Trophoblast cell (in vitro differentiated cells and primary cell): ENCODE data around the gene TRAPPC12.

Experiments used
- DNase-seq, 2 donors: peaks; one replicate each; pipeline ENCODE4 v3.0.0-alpha.2; 2016
- H2AFZ ChIP-seq: 2 replicates; pipeline ENCODE4 v1.6.1; 2013; ENCODE audit warnings: low read length, moderate library complexity, mild to moderate bottlenecking; ENCODE audit not compliant: insufficient read depth, poor library complexity
- H2AK5ac ChIP-seq: 2 replicates; pipeline ENCODE4 v1.6.1; 2013; ENCODE audit warnings: mild to moderate bottlenecking, low read length
- H2BK120ac ChIP-seq: 2 replicates; pipeline ENCODE4 v1.6.1; 2013; ENCODE audit warnings: low read length, mild to moderate bottlenecking, moderate library complexity; ENCODE audit not compliant: insufficient read depth, poor library complexity
- H2BK12ac ChIP-seq: 2 replicates; pipeline ENCODE4 v1.6.1; 2013; ENCODE audit warnings: mild to moderate bottlenecking, low read length, moderate library complexity
- H2BK5ac ChIP-seq: 2 replicates; pipeline ENCODE4 v1.6.1; 2013; ENCODE audit warnings: low read length, low read depth, moderate library complexity, mild to moderate bottlenecking; ENCODE audit not compliant: poor library complexity
- H3K14ac ChIP-seq: 2 replicates; pipeline ENCODE4 v1.6.1; 2013; ENCODE audit warnings: mild to moderate bottlenecking, low read length
- H3K18ac ChIP-seq: 2 replicates; pipeline ENCODE4 v1.6.1; 2013; ENCODE audit warnings: mild to moderate bottlenecking, low read length
- H3K23ac ChIP-seq: 2 replicates; pipeline ENCODE4 v1.6.1; 2013; ENCODE audit warnings: low read length
- H3K27ac ChIP-seq: 2 replicates; pipeline ENCODE4 v1.5.1; 2013; ENCODE audit warnings: low read depth, mild to moderate bottlenecking, inconsistent platforms, low read length, moderate library complexity
- H3K27me3 ChIP-seq: 2 replicates; pipeline ENCODE4 v1.6.1; 2013; ENCODE audit warnings: inconsistent platforms, mild to moderate bottlenecking, low read length, moderate library complexity; ENCODE audit not compliant: insufficient read depth
- H3K36me3 ChIP-seq, 2 experiments: 1 replicate in 1 of 2; 2 replicates in 1 of 2; pipeline ENCODE4 v1.6.1; 2013; ENCODE audit warnings: low read length in 2 of 2, mild to moderate bottlenecking in 2 of 2, moderate library complexity in 1 of 2; ENCODE audit not compliant: insufficient read depth in 2 of 2, control insufficient read depth in 1 of 2
- H3K4ac ChIP-seq: 2 replicates; pipeline ENCODE4 v1.6.1; 2013; ENCODE audit warnings: low read depth, mild to moderate bottlenecking, low read length, moderate library complexity
- H3K4me1 ChIP-seq, 2 experiments: 1 replicate in 1 of 2; 2 replicates in 1 of 2; pipeline ENCODE4 v1.6.1; 2013; ENCODE audit warnings: low read length in 2 of 2, mild to moderate bottlenecking in 2 of 2, moderate library complexity in 1 of 2; ENCODE audit not compliant: insufficient read depth in 2 of 2, control insufficient read depth in 1 of 2
- H3K4me2 ChIP-seq: 2 replicates; pipeline ENCODE4 v1.6.1; 2013; ENCODE audit warnings: inconsistent platforms, mild to moderate bottlenecking, low read length, moderate library complexity
- H3K4me3 ChIP-seq: 2 replicates; pipeline ENCODE4 v1.5.1; 2013; ENCODE audit warnings: mild to moderate bottlenecking, low read depth, low read length, inconsistent platforms
- H3K79me1 ChIP-seq: one replicate; pipeline ENCODE4 v1.6.1; 2013; ENCODE audit warnings: low read length
- H3K79me2 ChIP-seq: 2 replicates; pipeline ENCODE4 v1.6.1; 2013; ENCODE audit warnings: low read length, mild to moderate bottlenecking; ENCODE audit not compliant: control insufficient read depth, insufficient read depth, poor library complexity
- H3K9ac ChIP-seq: 2 replicates; pipeline ENCODE4 v1.6.1; 2013; ENCODE audit warnings: mild to moderate bottlenecking, low read length
- H3K9me3 ChIP-seq: 2 replicates; pipeline ENCODE4 v1.6.1; 2013; ENCODE audit warnings: low read depth, mild to moderate bottlenecking, control low read depth, inconsistent platforms, low read length; ENCODE audit not compliant: insufficient read depth
- H4K12ac ChIP-seq: 2 replicates; pipeline ENCODE4 v1.6.1; 2013; ENCODE audit warnings: low read depth, mild to moderate bottlenecking, low read length, moderate library complexity
- H4K8ac ChIP-seq: 2 replicates; pipeline ENCODE4 v1.6.1; 2013; ENCODE audit warnings: low read depth, mild to moderate bottlenecking, low read length, moderate library complexity
- H4K91ac ChIP-seq: one replicate; pipeline ENCODE4 v1.6.1; 2013; ENCODE audit warnings: low read depth, mild to moderate bottlenecking, low read length, moderate library complexity
- WGBS: extraction: QIAGEN DNeasy Blood & Tissue Kit; methylation state at CpG from one replicate; pipeline ENCODE4 v1.1.7; 2013; ENCODE audit warnings: missing lambda C conversion rate; ENCODE audit not compliant: insufficient read length, insufficient coverage; ENCODE audit errors: extremely low coverage; 5-methylcytosine and 5-hydroxymethylcytosine counted together

TRAPPC12 gene

GRCh38 chr2:3411103-3411502 is 31.6 kb downstream of the TRAPPC12 start:
- Histone ChIP-seq H3K79me1 (no peaks in the 10 kb centered on the region), H2AK5ac (no peak overlapping the region), H3K27ac (no peak overlapping the region), H3K4me1 (no peaks in the 10 kb centered on the region), H2BK120ac (no peak overlapping the region), H3K79me2 (no peaks in the 10 kb centered on the region), H3K18ac (no peak overlapping the region), H2BK12ac (no peak overlapping the region), H3K9me3 (no peaks in the 10 kb centered on the region), H2AFZ (no peak overlapping the region), H3K27me3 (no peaks in the 10 kb centered on the region), H3K23ac (no peak overlapping the region), H4K12ac (no peak overlapping the region), H3K36me3 (peaks cover 8 to 10% of the 10 kb centered on the region in 2 experiments), H3K9ac (no peak overlapping the region), H2BK5ac (no peak overlapping the region), H4K91ac (no peak overlapping the region), H3K4ac (no peak overlapping the region), H3K4me3 (no peak overlapping the region), H4K8ac (no peak overlapping the region), H3K4me2 (no peak overlapping the region), H3K14ac (no peak overlapping the region)
- no peak for DNase-seq
- WGBS: no CpG with 5 or more reads among the region's 3 CpGs

DNA sequence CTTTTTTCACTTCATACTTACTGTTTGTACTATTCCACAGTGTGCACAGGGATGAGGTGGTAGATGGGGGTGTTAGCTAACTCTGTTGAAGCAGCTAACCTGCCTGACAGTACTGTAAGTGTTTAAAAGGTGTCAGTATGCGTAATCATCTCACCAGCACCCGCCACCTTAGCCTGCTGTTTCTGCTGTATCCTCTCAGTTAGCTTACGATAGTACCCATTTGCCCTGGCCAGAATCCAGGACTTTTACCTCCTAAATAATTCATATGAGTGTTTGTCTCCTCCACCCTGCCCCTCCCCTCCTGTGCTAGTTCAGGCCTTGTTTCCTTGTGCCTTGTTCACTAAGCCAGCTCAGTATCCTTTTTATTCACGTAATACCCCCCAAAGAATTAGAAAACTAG is 34.2 kb downstream of the TRAPPC12 start:
- H3K9ac ChIP-seq: no peak overlapping the region
- H4K8ac ChIP-seq: no peak overlapping the region
- H3K4ac ChIP-seq: no peak overlapping the region
- no peak overlapping the region for H4K12ac ChIP-seq
- H3K4me3 ChIP-seq: no peak overlapping the region
- WGBS: no CpG with 5 or more reads among the region's 4 CpGs
- no peaks in the 10 kb centered on the region for H3K79me2 ChIP-seq
- no peak overlapping the region for H2BK5ac ChIP-seq
- no peak overlapping the region for H2BK120ac ChIP-seq
- H3K27me3 ChIP-seq: no peaks in the 10 kb centered on the region
- DNase-seq: no peak
- no peak overlapping the region for H2AK5ac ChIP-seq
- no peaks in the 10 kb centered on the region for H3K4me1 ChIP-seq
- H3K18ac ChIP-seq: no peak overlapping the region
- no peak overlapping the region for H3K23ac ChIP-seq
- H3K14ac ChIP-seq: no peak overlapping the region
- no peaks in the 10 kb centered on the region for H3K9me3 ChIP-seq
- peaks cover 10 to 14% of the 10 kb centered on the region in 2 experiments for H3K36me3 ChIP-seq
- no peak overlapping the region for H3K27ac ChIP-seq
- no peak overlapping the region for H2BK12ac ChIP-seq
- H2AFZ ChIP-seq: no peak overlapping the region
- no peak overlapping the region for H3K4me2 ChIP-seq
- no peak overlapping the region for H4K91ac ChIP-seq
- H3K79me1 ChIP-seq: no peaks in the 10 kb centered on the region

- no peak overlapping the region for H3K4ac ChIP-seq
- H3K14ac ChIP-seq: no peak overlapping the region
- no peak overlapping the region for H2BK120ac ChIP-seq
- no peak overlapping the region for H4K91ac ChIP-seq
- H2AK5ac ChIP-seq: no peak overlapping the region
- H4K12ac ChIP-seq: no peak overlapping the region
- H3K27me3 ChIP-seq: no peaks in the 10 kb centered on the region
- peak overlapping the region; percentile 7 for H3K9ac ChIP-seq
- H3K79me2 ChIP-seq: no peaks in the 10 kb centered on the region
- no peak overlapping the region for H2BK12ac ChIP-seq
- no peak overlapping the region for H2AFZ ChIP-seq
- no CpG with 5 or more reads among the region's 25 CpGs for WGBS
- no peak overlapping the region for H3K23ac ChIP-seq
- H3K79me1 ChIP-seq: no peaks in the 10 kb centered on the region
- H4K8ac ChIP-seq: no peak overlapping the region
- H3K4me2 ChIP-seq: no peak overlapping the region
- H3K27ac ChIP-seq: no peak overlapping the region
- H3K18ac ChIP-seq: no peak overlapping the region
- no peak overlapping the region for H2BK5ac ChIP-seq
- H3K36me3 ChIP-seq: peaks cover 10 to 12% of the 10 kb centered on the region in 2 experiments
- DNase-seq: no peak
- H3K4me1 ChIP-seq: no peaks in the 10 kb centered on the region
- H3K9me3 ChIP-seq: no peaks in the 10 kb centered on the region
- no peak overlapping the region for H3K4me3 ChIP-seq
Measured at GRCh38 chr2:3414133-3414860, 34.8 kb downstream of the TRAPPC12 start.

DNA sequence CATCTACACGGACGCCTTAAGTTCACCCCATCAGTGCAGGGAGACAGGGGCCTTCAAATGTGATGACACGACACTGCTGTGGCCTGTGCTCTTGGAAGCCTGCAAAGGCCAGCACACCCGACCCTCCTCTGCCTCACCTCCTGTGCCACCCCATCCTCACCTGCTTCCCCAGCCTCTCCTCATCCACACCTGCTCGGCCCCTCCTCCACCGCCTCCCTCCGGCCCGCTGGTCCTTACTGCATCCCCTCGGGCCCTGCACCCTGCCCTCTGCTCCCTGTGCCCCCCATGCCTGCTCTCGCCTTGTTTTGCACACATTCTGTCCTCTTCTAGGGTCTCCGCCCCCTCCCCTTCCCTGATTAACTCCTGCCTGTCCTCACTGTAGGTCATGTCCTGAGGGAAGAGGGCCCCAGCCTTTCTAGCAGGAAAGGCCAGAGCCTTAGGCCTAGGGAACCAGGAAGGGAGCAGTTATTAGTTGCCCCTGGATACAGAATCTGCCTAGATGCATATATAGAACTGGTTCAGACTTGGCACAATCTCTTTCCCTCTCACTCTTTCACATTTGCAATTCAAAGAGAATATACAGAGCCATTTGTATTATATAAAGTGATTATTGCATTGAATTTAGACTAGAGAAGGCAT is 39.4 kb downstream of the TRAPPC12 start:
- no peak overlapping the region for H3K18ac ChIP-seq
- H2AK5ac ChIP-seq: no peak overlapping the region
- no CpG with 5 or more reads among the region's 11 CpGs for WGBS
- no peak overlapping the region for H2AFZ ChIP-seq
- no peak overlapping the region for H3K9ac ChIP-seq
- H3K27me3 ChIP-seq: no peaks in the 10 kb centered on the region
- no peak overlapping the region for H4K8ac ChIP-seq
- H3K14ac ChIP-seq: no peak overlapping the region
- H2BK5ac ChIP-seq: no peak overlapping the region
- H3K27ac ChIP-seq: no peak overlapping the region
- H3K4ac ChIP-seq: no peak overlapping the region
- no peak overlapping the region for H4K12ac ChIP-seq
- no peaks in the 10 kb centered on the region for H3K79me2 ChIP-seq
- H4K91ac ChIP-seq: no peak overlapping the region
- H3K4me1 ChIP-seq: no peaks in the 10 kb centered on the region
- no peak overlapping the region for H2BK12ac ChIP-seq
- H3K36me3 ChIP-seq: peaks cover 18 to 27% of the 10 kb centered on the region in 2 experiments
- DNase-seq: no peak
- no peak overlapping the region for H3K23ac ChIP-seq
- no peak overlapping the region for H2BK120ac ChIP-seq
- H3K79me1 ChIP-seq: no peaks in the 10 kb centered on the region
- no peaks in the 10 kb centered on the region for H3K9me3 ChIP-seq
- H3K4me2 ChIP-seq: no peak overlapping the region
- no peak overlapping the region for H3K4me3 ChIP-seq
